SU-DHL-6 (cell line): ENCODE data around the gene HDAC6.

Source experiments
- H2AFZ ChIP-seq: fragments of 200-600 bp; sonication (generic); 2 replicates; pipeline ENCODE4 v1.6.1; 2014; ENCODE audit warnings: low read depth, mild to moderate bottlenecking, moderate library complexity, mixed read lengths, antibody characterized with exemption, low read length; ENCODE audit not compliant: severe bottlenecking
- H3F3A ChIP-seq: fragments of 200-600 bp; shearing (Covaris generic); 2 replicates; pipeline ENCODE4 v1.6.0; 2016; ENCODE audit warnings: antibody characterized with exemption, mild to moderate bottlenecking; ENCODE audit not compliant: insufficient read depth
- H3K27ac ChIP-seq: fragments of 200-600 bp; sonication (generic); 2 replicates; pipeline ENCODE4 v1.5.1; 2016; ENCODE audit warnings: low read depth, mild to moderate bottlenecking, low read length, moderate library complexity, mixed read lengths
- H3K27me3 ChIP-seq: fragments of 200-600 bp; sonication (generic), shearing (Covaris generic); 2 replicates; pipeline ENCODE4 v1.6.0; 2014; ENCODE audit warnings: mild to moderate bottlenecking, low read length
- H3K36me3 ChIP-seq: fragments of 200-600 bp; sonication (generic); 2 replicates; pipeline ENCODE4 v1.6.1; 2014; ENCODE audit warnings: mild to moderate bottlenecking, low read length, mixed read lengths
- H3K4me2 ChIP-seq: fragments of 300-600, 200-600 bp; shearing (Covaris generic), sonication (generic); 2 replicates; pipeline ENCODE4 v1.6.0; 2014; ENCODE audit warnings: low read length, low read depth, mild to moderate bottlenecking; ENCODE audit not compliant: poor library complexity, severe bottlenecking
- H3K4me3 ChIP-seq: fragments of 200-600 bp; sonication (generic); 2 replicates; pipeline ENCODE4 v1.5.1; 2014; ENCODE audit warnings: antibody characterized with exemption, low read length, mild to moderate bottlenecking, mixed read lengths; ENCODE audit not compliant: insufficient read depth, poor library complexity, severe bottlenecking
- H3K79me2 ChIP-seq: fragments of 200-600 bp; sonication (generic); 2 replicates; pipeline ENCODE4 v1.6.1; 2014; ENCODE audit warnings: mild to moderate bottlenecking, low read length, moderate library complexity; ENCODE audit not compliant: insufficient read depth
- H3K9ac ChIP-seq: fragments of 200-600 bp; sonication (generic); 2 replicates; pipeline ENCODE4 v1.7.0; 2014; ENCODE audit warnings: mild to moderate bottlenecking, low read length
- H3K9me2 ChIP-seq: fragments of 200-600 bp; sonication (generic); replicated peaks from 2 replicates; pipeline ENCODE4 v1.6.1; 2014; ENCODE audit warnings: low read length; ENCODE audit not compliant: insufficient read depth
- H3K9me3 ChIP-seq: fragments of 200-600 bp; sonication (generic); 2 replicates; pipeline ENCODE4 v1.6.1; 2014; ENCODE audit warnings: low read length, mixed read lengths; ENCODE audit not compliant: insufficient read depth
- H4K20me1 ChIP-seq: fragments of 200-600 bp; sonication (generic); 2 replicates; pipeline ENCODE4 v1.6.1; 2014; ENCODE audit warnings: low read depth, mild to moderate bottlenecking, antibody characterized with exemption, low read length, moderate library complexity, mixed read lengths
- CTCF ChIP-seq: fragments of 200-600 bp; sonication (generic); IDR thresholded peaks from one replicate; pipeline ENCODE4 v1.5.1; 2017; ENCODE audit warnings: antibody characterized with exemption, mild to moderate bottlenecking, low read length, moderate library complexity; ENCODE audit not compliant: insufficient read depth, poor library complexity, severe bottlenecking
- EZH2phosphoT487 ChIP-seq: fragments of 200-600 bp; sonication (generic), shearing (Covaris generic); conservative IDR thresholded peaks from 2 replicates; pipeline ENCODE4 v1.6.1; 2018; ENCODE audit warnings: mild to moderate bottlenecking, antibody characterized with exemption, low read length, moderate library complexity, mixed read lengths

HDAC6 gene

GRCh38 chrX:48790477-48790876, 11.4 kb upstream of the HDAC6 start:
- Histone ChIP-seq H3K9me2 (no peaks in the 10 kb centered on the region), H3K4me3 (no peak overlapping the region)

GRCh38 chrX:48791063-48791820, 10.6 kb upstream of the HDAC6 start:
- Histone ChIP-seq H3K27me3 (no peaks in the 10 kb centered on the region), H3K9me2 (no peaks in the 10 kb centered on the region), H2AFZ (no peak overlapping the region), H3K4me3 (no peak overlapping the region), H3K79me2 (no peaks in the 10 kb centered on the region), H3K27ac (no peak overlapping the region), H4K20me1 (no peaks in the 10 kb centered on the region), H3K9ac (no peak overlapping the region), H3K36me3 (no peaks in the 10 kb centered on the region), H3F3A (no peaks in the 10 kb centered on the region), H3K4me2 (no peak overlapping the region), H3K9me3 (no peaks in the 10 kb centered on the region)
- no peak for TF ChIP-seq EZH2phosphoT487
- TF ChIP-seq CTCF = no peak

More at GRCh38 chrX:48790477-48790876, 11.4 kb upstream of the HDAC6 start:
- Histone ChIP-seq H3F3A (no peaks in the 10 kb centered on the region), H4K20me1 (no peaks in the 10 kb centered on the region), H3K9ac (no peak overlapping the region), H3K9me3 (no peaks in the 10 kb centered on the region), H3K36me3 (no peaks in the 10 kb centered on the region), H3K27me3 (no peaks in the 10 kb centered on the region), H3K79me2 (no peaks in the 10 kb centered on the region), H2AFZ (no peak overlapping the region), H3K27ac (no peak overlapping the region), H3K4me2 (no peak overlapping the region)
- no peak for TF ChIP-seq CTCF
- TF ChIP-seq EZH2phosphoT487 = no peak

- no peak overlapping the region for H3K4me3 ChIP-seq
- H3K36me3 ChIP-seq = no peaks in the 10 kb centered on the region
- H3K27ac ChIP-seq = no peak overlapping the region
- no peaks in the 10 kb centered on the region for H3K27me3 ChIP-seq
- H3K9me3 ChIP-seq = no peaks in the 10 kb centered on the region
- no peak overlapping the region for H3K4me2 ChIP-seq
- H3K9ac ChIP-seq = no peak overlapping the region
- H3F3A ChIP-seq = no peaks in the 10 kb centered on the region
- no peaks in the 10 kb centered on the region for H3K9me2 ChIP-seq
- no peak overlapping the region for H2AFZ ChIP-seq
- TF ChIP-seq CTCF (no peak), EZH2phosphoT487 (no peak)
- H4K20me1 ChIP-seq = no peaks in the 10 kb centered on the region
- no peaks in the 10 kb centered on the region for H3K79me2 ChIP-seq
Observed at GRCh38 chrX:48792219-48792618, 9.6 kb upstream of the HDAC6 start.
